ENCODE data around the gene CDY2A. TPM values are rescaled to one million over a fixed set of nuclear protein-coding genes. Genes with fewer than 3 reads are reported as not detected.
"Not testable (repeated sequence)": the region's sequence is repeated elsewhere in the genome, so short reads cannot be mapped to it uniquely, and the experiment has no call there.

CDY2A gene
- polyA plus RNA-seq, 1 donor, result not detected

DNA sequence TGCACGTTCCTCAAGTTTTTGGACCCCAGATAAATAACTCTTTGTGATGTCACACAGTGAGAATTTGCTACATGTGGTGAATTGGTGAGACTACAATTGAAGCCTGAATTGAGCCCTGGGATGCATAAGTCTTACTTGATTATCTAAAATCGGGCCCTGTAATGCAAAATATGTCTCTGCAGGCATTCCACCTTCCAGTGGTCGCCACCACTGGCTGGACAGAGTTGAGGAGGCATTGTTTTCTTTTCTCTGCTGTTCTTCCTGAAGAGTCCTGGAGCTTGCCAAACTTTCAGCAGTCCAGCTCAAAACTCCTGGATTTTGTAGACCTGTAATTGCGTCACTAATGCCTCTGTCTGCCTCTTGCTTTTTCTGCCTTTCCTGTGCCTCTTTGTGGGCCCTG lies 23.5 kb downstream of the CDY2A start:
- H3K27ac ChIP-seq (ENCODE audit: low read length); H3K27me3 ChIP-seq (ENCODE audit: control insufficient read depth, insufficient read depth, low read length); H3K36me3 ChIP-seq (ENCODE audit: control insufficient read depth, insufficient read depth, low read length); H3K9me3 ChIP-seq (ENCODE audit: control insufficient read depth, low read depth, low read length); H3K4me3 ChIP-seq (ENCODE audit: low read length); H3K4me1 ChIP-seq (ENCODE audit: control insufficient read depth, insufficient read depth, low read length); DNase-seq: not testable (repeated sequence)
- WGBS (ENCODE audit: insufficient coverage, low lambda C conversion rate), result no CpG with 5 or more reads among the region's 4 CpGs

DNA sequence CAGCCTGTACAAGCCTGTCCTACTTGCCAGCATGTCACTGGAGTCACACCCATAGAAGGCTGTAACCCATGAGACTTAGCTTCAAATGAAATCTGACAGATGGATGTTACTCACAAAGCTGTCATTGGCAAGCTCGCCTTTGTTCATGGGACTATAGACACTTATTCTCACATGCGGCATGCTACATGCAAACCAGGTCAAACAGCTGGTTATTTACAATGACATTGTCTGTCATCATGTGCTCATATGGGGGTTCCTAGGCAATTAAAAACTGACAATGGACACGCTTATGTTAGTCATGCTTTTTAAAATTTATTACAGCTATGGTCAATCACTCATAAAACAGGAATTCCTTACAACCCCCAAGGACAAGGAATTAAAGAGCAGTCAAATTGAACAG lies 30.9 kb downstream of the CDY2A start:
- not testable (repeated sequence) for H3K4me3 ChIP-seq (ENCODE audit: low read length)

DNA sequence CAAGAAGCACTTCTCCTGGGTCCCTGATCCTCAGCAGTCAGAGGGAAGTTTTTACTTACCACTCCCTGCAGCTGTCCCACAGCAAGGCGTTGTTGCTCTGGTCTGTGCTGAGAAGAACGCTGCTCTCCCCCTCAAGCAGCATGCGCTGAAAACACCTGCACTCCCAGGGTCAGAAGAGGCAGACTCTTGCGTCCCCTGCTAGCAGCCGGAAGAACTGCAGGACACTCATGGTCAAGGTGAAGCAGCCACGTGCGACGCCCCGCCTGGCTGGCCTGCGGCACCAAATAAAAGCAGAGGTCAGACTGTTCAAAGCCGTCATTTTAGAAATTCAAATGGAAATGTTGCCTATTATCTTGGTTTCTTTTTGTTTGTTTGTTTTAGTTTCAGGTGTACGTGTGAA lies 47.9 kb downstream of the CDY2A start:
- no CpG with 5 or more reads among the region's 12 CpGs for WGBS (ENCODE audit: insufficient coverage, low lambda C conversion rate)

More for the DNA sequence above, 30.9 kb downstream of the CDY2A start:
- H3K36me3 ChIP-seq (ENCODE audit: control insufficient read depth, insufficient read depth, low read length); DNase-seq; H3K27ac ChIP-seq (ENCODE audit: low read length); H3K9me3 ChIP-seq (ENCODE audit: control insufficient read depth, low read depth, low read length); H3K4me1 ChIP-seq (ENCODE audit: control insufficient read depth, insufficient read depth, low read length); H3K27me3 ChIP-seq (ENCODE audit: control insufficient read depth, insufficient read depth, low read length): not testable (repeated sequence)
- WGBS (ENCODE audit: insufficient coverage, low lambda C conversion rate), result no CpG with 5 or more reads among the region's 3 CpGs

More for the DNA sequence above, 47.9 kb downstream of the CDY2A start:
- H3K36me3 ChIP-seq (ENCODE audit: control insufficient read depth, insufficient read depth, low read length); DNase-seq; H3K9me3 ChIP-seq (ENCODE audit: control insufficient read depth, low read depth, low read length); H3K27ac ChIP-seq (ENCODE audit: low read length); H3K27me3 ChIP-seq (ENCODE audit: control insufficient read depth, insufficient read depth, low read length); H3K4me1 ChIP-seq (ENCODE audit: control insufficient read depth, insufficient read depth, low read length); H3K4me3 ChIP-seq (ENCODE audit: low read length): not testable (repeated sequence)

Other genes with a start within 250 kb of the CDY2A start
- not detected for gene CDY2B, start 145.6 kb upstream of the CDY2A start, polyA plus RNA-seq